IMR-90 (cell line): ENCODE measurements around the gene BIK.

Experiments
- BHLHE40 ChIP-seq: fragments of 150-350 bp; IDR thresholded peaks from 2 replicates; pipeline ENCODE4 v1.6.1; 2016; ENCODE audit warnings: mild to moderate bottlenecking, low read depth, low read length
- CHD1 ChIP-seq: IDR thresholded peaks from 2 replicates; pipeline ENCODE4 v1.6.1; 2012; ENCODE audit warnings: low read depth, low read length, improper control_type of control experiment
- CTCF ChIP-seq: conservative IDR thresholded peaks from 2 replicates; pipeline ENCODE4 v1.5.1; 2012; ENCODE audit warnings: mild to moderate bottlenecking, low read depth, low read length, improper control_type of control experiment
- MXI1 ChIP-seq: IDR thresholded peaks from 2 replicates; pipeline ENCODE4 v1.6.1; 2012; ENCODE audit warnings: low read depth, mild to moderate bottlenecking, low read length, moderate library complexity, borderline replicate concordance
- POLR2A ChIP-seq: IDR thresholded peaks from 2 replicates; pipeline ENCODE4 v1.6.1; 2012; ENCODE audit warnings: mild to moderate bottlenecking, low read depth, low read length
- RAD21 ChIP-seq: IDR thresholded peaks from 2 replicates; pipeline ENCODE4 v1.6.1; 2012; ENCODE audit warnings: low read length, improper control_type of control experiment
- RFX5 ChIP-seq: IDR thresholded peaks from 2 replicates; pipeline ENCODE4 v1.8.0; 2012; ENCODE audit warnings: low read depth, mild to moderate bottlenecking, low read length, moderate library complexity
- SMC3 ChIP-seq: fragments of 150-350 bp; IDR thresholded peaks from 2 replicates; pipeline ENCODE4 v1.6.1; 2016; ENCODE audit warnings: low read depth, mild to moderate bottlenecking, antibody characterized with exemption, low read length, moderate library complexity
- USF2 ChIP-seq: fragments of 150-350 bp; IDR thresholded peaks from 2 replicates; pipeline ENCODE4 v1.6.1; 2017; ENCODE audit warnings: mild to moderate bottlenecking, antibody characterized with exemption, low read length, low read depth

- TF ChIP-seq CTCF = no peak
- no peak for TF ChIP-seq POLR2A
- TF ChIP-seq RAD21 = no peak
- no peak for TF ChIP-seq BHLHE40
- TF ChIP-seq USF2 = no peak
- TF ChIP-seq CHD1 = no peak
- no peak for TF ChIP-seq MXI1
- no peak for TF ChIP-seq RFX5
- no peak for TF ChIP-seq SMC3
These were observed 21.4 kb downstream of the BIK start for GRCh38 chr22:43131773-43132501.
